ENCODE data around the gene MARCHF5. TPM values are rescaled to one million over a fixed set of nuclear protein-coding genes. Genes with fewer than 3 reads are reported as not detected.

Gene MARCHF5
- total RNA-seq, 1 experiment from 2014 or later, result 59.1 TPM

GRCh38 chr10:92305133-92306072 is 14.4 kb downstream of the MARCHF5 start (continued):
- TF ChIP-seq REST (IDR thresholded peaks at IDR 0.05; ENCODE audit: low read depth), result no peak
- TF ChIP-seq, protein P1, sequence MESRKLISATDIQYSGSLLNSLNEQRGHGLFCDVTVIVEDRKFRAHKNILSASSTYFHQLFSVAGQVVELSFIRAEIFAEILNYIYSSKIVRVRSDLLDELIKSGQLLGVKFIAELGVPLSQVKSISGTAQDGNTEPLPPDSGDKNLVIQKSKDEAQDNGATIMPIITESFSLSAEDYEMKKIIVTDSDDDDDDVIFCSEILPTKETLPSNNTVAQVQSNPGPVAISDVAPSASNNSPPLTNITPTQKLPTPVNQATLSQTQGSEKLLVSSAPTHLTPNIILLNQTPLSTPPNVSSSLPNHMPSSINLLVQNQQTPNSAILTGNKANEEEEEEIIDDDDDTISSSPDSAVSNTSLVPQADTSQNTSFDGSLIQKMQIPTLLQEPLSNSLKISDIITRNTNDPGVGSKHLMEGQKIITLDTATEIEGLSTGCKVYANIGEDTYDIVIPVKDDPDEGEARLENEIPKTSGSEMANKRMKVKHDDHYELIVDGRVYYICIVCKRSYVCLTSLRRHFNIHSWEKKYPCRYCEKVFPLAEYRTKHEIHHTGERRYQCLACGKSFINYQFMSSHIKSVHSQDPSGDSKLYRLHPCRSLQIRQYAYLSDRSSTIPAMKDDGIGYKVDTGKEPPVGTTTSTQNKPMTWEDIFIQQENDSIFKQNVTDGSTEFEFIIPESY (IDR thresholded peaks at IDR 0.05; ENCODE audit: extremely low read depth, insufficient replicate concordance, low read length), result no peak
- no peak for TF ChIP-seq YY1 (IDR thresholded peaks at IDR 0.05; ENCODE audit: extremely low read depth, insufficient replicate concordance, low read depth, low read length)
- TF ChIP-seq CBX3 (IDR thresholded peaks at IDR 0.05; ENCODE audit: low read depth), result no peak

- H3K9me3 ChIP-seq (ENCODE audit: control insufficient read depth in 1 of 2, insufficient read depth in 1 of 2, low read depth in 1 of 2, low read length in 2 of 2), result no peaks in the 10 kb centered on the region
- no peak overlapping the region for H3K4me2 ChIP-seq (ENCODE audit: low read length)
- H3K4me3 ChIP-seq (replicated peaks in 1 of 2; ENCODE audit: low read depth in 1 of 2, low read length in 2 of 2), result no peak overlapping the region
- BruUV-seq (replicated peaks), result no TSS peak
- peaks cover 0 to 13% of the 10 kb centered on the region in 2 experiments; a peak in 1 of 4 replicates for H3K36me3 ChIP-seq (ENCODE audit: control insufficient read depth in 1 of 2, insufficient read depth in 2 of 2, low read length in 2 of 2)
- no peak overlapping the region for H3K9ac ChIP-seq (ENCODE audit: low read length)
- intact Hi-C loops (cut with micrococcal nuclease), result no loop called here
- no peak overlapping the region for H3K27ac ChIP-seq (ENCODE audit: low read depth, low read length)
- H2AFZ ChIP-seq (ENCODE audit: low read depth, low read length, poor library complexity, severe bottlenecking), result no peak overlapping the region
- no peaks in the 10 kb centered on the region for H3K9me2 ChIP-seq (ENCODE audit: insufficient read depth)
- peaks cover 65% of the 10 kb centered on the region for H3K79me2 ChIP-seq (ENCODE audit: insufficient read depth, low read length)
- peaks cover 16% of the 10 kb centered on the region; the same call in 1 of the 2 replicates for H4K20me1 ChIP-seq (ENCODE audit: insufficient read depth)
- no peak for DNase-seq (ENCODE audit: low read depth, low spot score)
- ChIA-PET RAD21 (ENCODE audit: low non-redundant PET in 1 of 2, low total read pairs in 2 of 2, uncharacterized antibody in 2 of 2, unreplicated experiment in 2 of 2) (no interaction called here), CTCF (interaction anchor here (1.2 kb wide), 1 partner anchor 18 kb away, joined by 3 read pairs; the partner anchor contains the start of genes CPEB3 and MARCHF5), POLR2A (no interaction called here)
- no peaks in the 10 kb centered on the region for H3K4me1 ChIP-seq (ENCODE audit: control insufficient read depth in 1 of 2, insufficient read depth in 2 of 2, low read length in 2 of 2)
- H3K27me3 ChIP-seq (ENCODE audit: insufficient read depth, low read length), result no peaks in the 10 kb centered on the region
- ATAC-seq, result no peak
- no peak for TF ChIP-seq ATF3 (IDR thresholded peaks at IDR 0.05)
- TF ChIP-seq JUND (IDR thresholded peaks at IDR 0.05), result no peak
- no peak for TF ChIP-seq ZNF274 (IDR thresholded peaks at IDR 0.05; ENCODE audit: low read depth, low read length)
- no peak for TF ChIP-seq REST (IDR thresholded peaks at IDR 0.05; ENCODE audit: low read depth)
- no peak for TF ChIP-seq CBX3 (IDR thresholded peaks at IDR 0.05; ENCODE audit: low read depth)
- TF ChIP-seq EZH2phosphoT487 (IDR thresholded peaks at IDR 0.05; ENCODE audit: borderline replicate concordance), result no peak
- TF ChIP-seq YY1 (IDR thresholded peaks at IDR 0.05; ENCODE audit: extremely low read depth, insufficient replicate concordance, low read depth, low read length), result no peak
Measured at GRCh38 chr10:92309272-92309671, 18.3 kb downstream of the MARCHF5 start.
